Measurements from ENCODE around the gene GOLGA3.

Gene GOLGA3

GRCh38 chr12:132720606-132721345 is 107.9 kb downstream of the GOLGA3 start:
- DNase-seq (ENCODE audit: low read depth), result no peak

GRCh38 chr12:132719954-132720324 is 108.7 kb downstream of the GOLGA3 start:
- DNase-seq (ENCODE audit: low read depth), result no peak

- no peak for DNase-seq (ENCODE audit: low read depth)
Observed at GRCh38 chr12:132719141-132719953, 109.3 kb downstream of the GOLGA3 start.
